NCI-H1092 treated with DMSO at 0.1 percent for 48 hours (cell line): ENCODE data around the gene SORCS2.

Experiments
- DNase-seq: peaks from one replicate; lab custom pipeline; 2025; lab: John Stamatoyannopoulos, UW

SORCS2 gene

DNA sequence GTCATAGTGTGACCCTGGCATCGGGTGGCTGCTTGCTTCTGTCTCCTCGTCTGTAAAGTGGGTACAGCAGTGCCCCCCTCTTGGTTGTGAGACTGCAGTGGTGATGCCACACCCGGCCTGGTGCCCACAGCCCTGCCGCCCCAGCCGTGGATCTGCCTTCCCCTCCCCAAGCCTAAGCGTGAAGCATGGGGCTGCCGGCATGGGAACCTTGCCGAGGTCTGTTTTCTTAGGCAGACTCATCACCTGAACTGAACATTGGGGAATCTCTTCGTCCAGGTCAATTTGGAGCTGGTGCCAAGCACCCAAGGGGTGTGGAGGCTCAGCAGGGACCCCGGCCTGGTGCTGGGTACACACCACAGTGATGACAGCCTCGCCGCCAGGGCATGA, 134.0 kb downstream of the SORCS2 start:
- no peak for DNase-seq

DNA sequence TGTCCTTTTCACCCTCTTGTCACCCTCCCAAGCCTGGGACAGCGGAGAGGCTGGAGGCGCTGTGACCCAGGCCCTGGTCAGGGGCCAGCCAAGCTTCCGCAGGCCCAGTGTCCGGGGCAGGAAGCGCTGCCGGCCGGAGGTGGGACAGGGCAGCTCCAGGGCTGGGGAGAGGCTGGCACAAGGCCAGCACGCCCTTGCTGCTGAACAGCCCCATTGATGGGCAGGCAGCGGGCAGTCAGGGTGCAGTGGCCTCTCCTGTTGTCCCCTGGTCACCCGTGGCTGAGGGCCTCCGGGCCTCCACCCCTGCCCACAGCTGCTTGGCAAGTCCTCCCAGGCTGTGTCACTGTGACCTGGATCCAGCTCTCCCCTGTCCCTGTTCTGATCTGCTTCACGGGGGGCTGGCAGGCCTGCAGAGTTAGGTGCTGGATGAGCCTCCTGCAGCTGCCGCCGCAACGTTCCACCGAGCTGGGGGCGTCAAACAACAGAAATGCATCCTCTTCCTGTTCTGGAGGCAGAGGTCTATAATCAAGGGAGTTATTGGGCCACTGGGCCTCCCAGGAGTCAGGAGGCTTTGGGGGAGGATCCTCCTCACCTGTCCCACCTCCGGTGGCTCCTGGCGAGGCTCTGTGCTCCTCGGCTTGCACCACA, 134.5 kb downstream of the SORCS2 start:
- no peak for DNase-seq

DNA sequence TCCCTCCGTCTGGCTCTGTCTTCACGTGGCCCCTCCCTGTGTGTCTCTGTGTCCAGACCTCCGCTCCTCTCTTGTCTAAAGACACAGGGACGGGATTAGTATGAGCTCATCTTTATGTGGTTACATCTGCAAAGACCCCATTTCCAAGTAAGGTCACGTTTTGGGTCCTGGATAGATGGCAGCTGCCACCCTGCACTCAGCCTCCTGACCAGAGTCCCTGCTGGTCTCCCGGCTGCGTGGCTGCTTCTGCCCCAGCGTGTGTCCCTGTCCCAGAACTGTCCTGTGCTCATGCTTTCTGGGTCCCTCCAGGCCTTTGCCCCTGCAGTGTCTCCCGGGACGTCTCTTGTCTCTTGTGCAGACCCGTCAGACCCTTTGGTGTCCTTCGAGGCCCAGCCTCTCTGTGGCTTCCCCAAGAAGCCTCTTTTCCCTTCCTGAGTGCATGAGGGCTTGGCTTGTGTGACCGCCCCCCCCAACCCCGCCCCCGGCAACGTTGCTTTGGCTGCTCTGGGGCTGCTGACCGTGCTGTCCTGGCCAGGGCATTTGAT, 135.1 kb downstream of the SORCS2 start:
- no peak for DNase-seq

- DNase-seq, result no peak
Observed at GRCh38 chr4:7328162-7328912, 136.0 kb downstream of the SORCS2 start.

DNA sequence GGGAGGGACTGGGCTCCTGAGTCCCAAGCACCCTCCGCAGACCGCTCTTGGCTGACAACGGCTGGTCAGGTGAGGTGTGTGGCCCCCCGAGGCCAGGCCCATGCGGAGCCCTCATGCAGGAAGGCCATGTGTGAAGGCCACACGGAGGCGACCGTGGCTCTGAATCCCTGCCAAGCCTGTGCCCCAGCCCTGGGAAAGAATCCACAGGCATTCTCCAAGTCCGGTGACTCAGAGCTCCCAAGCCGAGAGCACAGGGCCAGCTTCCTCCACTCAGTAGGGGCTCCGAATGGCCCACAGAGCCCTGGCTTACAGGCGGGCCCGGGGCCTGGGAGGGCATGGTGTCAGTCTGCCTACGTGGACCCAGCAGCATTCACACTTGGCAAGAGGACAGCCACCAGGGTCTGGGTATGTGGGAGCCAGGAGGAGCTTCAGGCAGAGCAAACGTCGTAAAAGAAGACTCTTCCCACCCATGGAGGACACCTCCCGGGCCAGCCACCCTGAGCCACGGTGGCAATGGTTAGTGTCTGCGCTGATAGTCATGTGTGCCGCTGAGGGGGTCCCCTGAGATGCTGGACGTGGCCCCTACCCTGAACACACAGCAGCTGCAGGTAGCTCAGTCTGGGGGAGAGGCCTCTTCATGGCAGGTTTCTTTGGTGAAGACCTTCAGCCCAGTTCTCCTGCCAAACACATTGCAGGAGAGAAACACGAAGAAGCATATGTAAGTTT, 136.7 kb downstream of the SORCS2 start:
- DNase-seq, result no peak

GRCh38 chr4:7330031-7330596, 137.8 kb downstream of the SORCS2 start:
- DNase-seq, result no peak

DNA sequence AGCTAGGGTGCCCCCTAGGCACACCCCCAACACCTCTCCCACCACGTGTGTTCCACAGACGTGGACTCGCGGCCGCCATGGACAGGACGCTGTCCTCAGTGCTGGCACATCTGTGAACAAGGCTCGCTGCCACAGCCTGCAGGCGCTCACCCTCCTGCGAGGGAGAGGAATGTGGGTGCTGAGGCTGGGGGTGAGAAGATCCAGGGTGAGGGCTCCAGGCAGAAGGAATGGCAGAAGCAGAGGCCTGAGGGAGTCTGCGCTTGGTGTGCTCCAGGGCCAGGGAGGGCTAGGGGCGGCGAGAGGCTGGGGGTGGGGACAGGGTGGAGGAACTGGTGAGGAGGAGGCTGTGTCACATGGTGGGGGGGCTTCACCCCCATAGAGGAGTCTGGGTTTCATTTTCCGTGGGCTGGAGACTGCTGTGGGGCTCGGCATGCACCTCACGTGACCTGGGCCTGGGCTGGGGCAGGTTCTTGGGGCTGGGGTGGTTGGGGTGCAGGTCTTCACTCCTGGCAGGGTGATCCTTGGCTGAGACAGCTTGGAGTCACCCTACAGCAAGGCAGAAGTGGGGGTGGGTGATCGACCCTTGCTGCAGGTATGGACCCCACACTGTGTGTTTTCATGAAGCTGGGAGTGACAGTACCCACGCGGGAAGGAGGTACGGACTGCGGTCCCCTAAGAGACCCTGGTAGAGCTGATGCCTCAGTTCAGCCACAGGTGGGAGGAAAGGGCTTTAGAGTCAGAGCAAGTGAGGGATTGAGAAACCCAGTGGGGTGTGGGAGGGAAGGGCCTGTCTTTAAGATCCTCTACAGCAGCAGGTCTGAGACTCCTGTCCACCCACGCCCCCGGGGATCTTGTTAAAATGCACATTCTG, 138.7 kb downstream of the SORCS2 start:
- DNase-seq, result no peak

GRCh38 chr4:7331682-7332000, 139.3 kb downstream of the SORCS2 start:
- no peak for DNase-seq

DNA sequence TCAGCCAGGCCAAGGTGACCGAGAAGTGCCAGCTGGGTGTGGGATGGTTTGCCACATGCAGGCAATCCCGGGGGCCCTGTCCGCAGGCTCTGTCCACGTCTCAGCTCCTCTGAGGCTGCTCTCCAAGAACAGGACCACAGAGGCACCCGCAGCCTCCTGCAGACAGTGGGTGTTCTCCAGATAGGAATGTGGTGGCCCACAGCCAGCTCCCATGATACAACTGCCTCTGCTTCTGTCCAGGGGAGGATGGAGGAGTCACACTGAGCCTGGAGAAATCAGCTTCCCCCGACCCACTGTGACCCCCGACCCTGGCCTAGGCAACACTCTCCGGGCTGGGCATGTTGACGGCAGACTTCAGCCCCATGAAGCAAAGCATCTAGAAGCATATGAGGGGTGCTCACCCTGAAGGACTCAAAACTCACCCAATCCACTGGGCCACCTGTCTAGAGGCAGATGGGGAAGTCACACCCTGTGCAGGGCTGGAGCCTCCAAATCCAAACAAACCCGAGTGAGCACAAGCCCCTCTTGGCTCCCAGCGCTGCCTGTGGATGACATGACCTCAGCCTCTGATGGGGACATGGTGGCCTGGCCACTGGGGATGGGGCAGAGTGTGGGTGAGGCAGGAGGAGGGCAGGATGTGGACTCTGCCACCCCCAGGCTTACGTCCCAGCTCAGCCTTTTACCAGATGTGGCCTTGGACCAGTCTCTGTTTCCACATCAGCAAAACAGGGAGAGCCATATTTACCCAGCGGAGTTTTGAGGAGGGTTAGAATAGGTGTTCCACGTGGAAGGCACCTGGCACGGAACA, 140.1 kb downstream of the SORCS2 start:
- DNase-seq, result no peak

DNA sequence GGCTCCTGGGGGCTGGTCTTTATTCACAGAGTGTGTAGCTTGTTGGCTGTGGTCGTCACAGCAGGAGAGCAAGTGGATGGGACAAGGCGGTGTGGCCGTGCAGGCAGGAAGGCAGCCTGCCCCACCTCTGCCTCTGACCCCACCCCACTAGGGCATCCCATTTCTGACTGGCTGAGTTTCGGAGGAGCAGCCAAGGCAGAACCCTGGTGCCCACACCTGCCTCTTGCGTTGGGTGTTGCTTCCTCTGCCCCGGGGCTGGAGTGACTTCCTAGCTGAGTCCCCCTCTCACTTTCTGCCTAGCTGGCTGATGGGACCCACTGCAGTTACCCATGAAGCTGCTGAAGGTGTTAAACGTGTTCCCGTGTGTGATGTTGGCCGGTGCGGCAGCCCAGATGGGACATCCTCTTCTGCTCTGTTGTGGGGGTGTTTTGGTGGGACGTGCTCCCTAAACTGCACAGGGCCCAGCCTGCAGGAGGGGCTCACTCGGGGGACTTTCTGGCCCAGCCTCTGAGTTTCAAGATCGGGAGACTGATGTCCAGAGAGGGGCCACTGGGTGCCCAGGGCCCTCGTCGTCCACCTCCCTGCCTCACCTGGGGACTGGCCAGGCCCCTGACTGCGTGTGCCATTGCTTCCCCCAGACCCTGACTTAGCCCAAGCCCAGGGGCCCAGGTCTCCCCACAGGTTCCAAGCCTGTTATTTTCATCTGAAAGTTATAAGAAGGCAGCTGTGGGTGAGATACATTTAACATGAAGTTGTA, 140.9 kb downstream of the SORCS2 start:
- DNase-seq, result no peak

DNA sequence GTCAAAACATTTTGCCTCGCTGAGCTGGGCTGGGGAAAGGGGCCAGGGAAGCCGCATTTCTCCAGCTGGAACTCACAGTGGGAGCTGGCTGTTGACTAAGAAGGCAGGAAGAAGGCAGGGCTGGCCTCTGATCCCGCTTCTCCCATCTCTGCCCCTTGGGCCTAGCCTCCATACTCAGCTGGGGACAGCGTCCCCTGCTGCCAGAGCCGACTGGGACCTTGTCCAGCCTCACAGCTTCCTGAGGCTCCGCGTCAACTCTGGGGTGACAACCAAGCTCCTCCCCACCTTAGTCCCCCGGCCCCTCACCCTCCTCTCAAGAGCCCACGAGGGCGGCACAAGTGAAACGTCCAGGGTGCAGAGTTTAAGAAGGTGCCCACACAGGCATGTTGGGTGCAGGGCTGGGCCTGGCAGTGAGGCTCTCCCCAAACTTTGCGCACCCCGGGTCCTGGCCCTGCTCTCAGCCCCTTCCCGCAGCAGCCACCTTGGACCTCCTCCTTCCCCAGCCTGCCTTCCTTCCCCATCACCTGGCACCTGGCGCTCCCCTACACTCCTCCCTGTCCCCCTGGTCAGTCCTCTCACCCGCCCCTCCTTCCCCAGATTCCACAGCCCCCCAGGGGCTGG, 141.6 kb downstream of the SORCS2 start:
- no peak for DNase-seq

GRCh38 chr4:7334521-7335275, 142.4 kb downstream of the SORCS2 start:
- no peak for DNase-seq

GRCh38 chr4:7335344-7336066, 143.2 kb downstream of the SORCS2 start:
- no peak for DNase-seq

GRCh38 chr4:7336067-7336569, 143.8 kb downstream of the SORCS2 start:
- no peak for DNase-seq

DNA sequence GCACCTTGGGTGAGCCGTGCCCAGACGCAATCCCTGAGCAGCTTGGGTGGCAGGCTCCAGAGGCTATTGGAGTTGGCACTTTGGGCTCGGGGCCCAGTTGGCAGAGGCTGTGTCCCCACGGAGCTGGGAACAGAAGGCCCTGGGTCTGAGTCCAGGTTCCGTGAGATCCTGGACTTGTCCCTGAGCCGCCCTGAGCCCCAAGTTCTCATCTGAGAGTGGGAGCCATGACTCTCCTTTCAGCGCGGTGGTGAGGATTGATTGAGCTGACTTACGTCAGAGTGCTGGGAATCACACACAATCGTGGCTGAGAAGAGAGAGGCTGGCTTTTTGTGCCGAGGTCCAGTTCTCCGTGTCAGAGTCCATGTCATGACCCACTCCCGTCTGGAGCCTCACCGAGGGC, 144.4 kb downstream of the SORCS2 start:
- DNase-seq, result no peak

GRCh38 chr4:7337196-7338058, 145.1 kb downstream of the SORCS2 start:
- no peak for DNase-seq

DNA sequence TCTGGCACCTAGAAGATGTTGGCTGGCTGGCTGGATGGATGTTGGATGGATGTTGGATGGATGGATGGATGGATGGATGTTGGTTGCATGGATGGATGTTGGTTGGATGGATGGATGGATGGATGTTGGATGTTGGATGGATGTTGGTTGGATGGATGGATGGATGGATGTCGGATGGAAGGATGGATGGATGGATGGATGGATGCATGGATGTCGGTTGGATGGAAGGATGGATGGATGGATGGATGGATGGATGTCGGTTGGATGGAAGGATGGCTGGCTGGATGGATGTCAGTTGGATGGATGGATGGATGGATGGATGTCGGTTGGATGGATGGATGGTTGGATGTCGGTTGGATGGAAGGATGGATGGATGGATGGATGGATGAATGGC, 145.7 kb downstream of the SORCS2 start:
- DNase-seq, result no peak
